Keratinocyte (primary cell): Measurements from ENCODE around the gene PDE4C.

Experiments used
- CTCF ChIP-seq, 3 experiments: IDR thresholded peaks in 1 of 3; conservative IDR thresholded peaks in 1 of 3; optimal IDR thresholded peaks in 1 of 3; 2 replicates in 2 of 3; 3 replicates in 1 of 3; pipeline versions ENCODE3 to v1.5.1; 2011; ENCODE audit warnings: low read length in 3 of 3, mild to moderate bottlenecking in 3 of 3, moderate library complexity in 2 of 3, control low read depth in 1 of 3, inconsistent platforms in 1 of 3; ENCODE audit not compliant: insufficient read depth in 2 of 3; ENCODE audit errors: extremely low read depth in 1 of 3
- EZH2 ChIP-seq: IDR thresholded peaks from one replicate; pipeline ENCODE4 v1.6.1; 2012; ENCODE audit warnings: inconsistent platforms, mild to moderate bottlenecking, low read length, moderate library complexity

GRCh38 chr19:18203408-18203862 lies 22.8 kb downstream of the PDE4C start:
- no peak for TF ChIP-seq CTCF (optimal IDR thresholded peaks at IDR 0.05 in 1 of 3, IDR thresholded peaks at IDR 0.05 in 1 of 3, conservative IDR thresholded peaks at IDR 0.05 in 1 of 3; ENCODE audit: extremely low read depth in 1 of 3, insufficient read depth in 2 of 3, low read length in 3 of 3)
- peak; percentile 29 for TF ChIP-seq EZH2
